Testis (tissue), 3 donors: Measurements from ENCODE around the gene VOPP1. TPM values are rescaled to one million over a fixed set of nuclear protein-coding genes. Genes with fewer than 3 reads are reported as not detected.

ENCODE experiments used
- DNase-seq: peaks from one replicate; pipeline ENCODE4 v3.0.0-alpha.2; 2019
- H3K27ac ChIP-seq, 2 donors: fragments of 200-600 bp; sonication (generic); one replicate each; pipeline ENCODE4 v1.5.1; 2019
- H3K27me3 ChIP-seq: fragments of 200-600 bp; sonication (generic); one replicate; pipeline ENCODE4 v1.5.1; 2019
- H3K36me3 ChIP-seq: fragments of 200-600 bp; sonication (generic); one replicate; pipeline ENCODE4 v1.5.1; 2017; ENCODE audit warnings: low read depth; ENCODE audit errors: missing control alignments
- H3K4me1 ChIP-seq: fragments of 200-600 bp; sonication (generic); one replicate; pipeline ENCODE4 v1.5.1; 2019
- H3K4me3 ChIP-seq, 2 donors: fragments of 200-600 bp; sonication (generic); one replicate each; pipeline ENCODE4 v1.5.1; 2017 to 2019
- H3K9me3 ChIP-seq: fragments of 200-600 bp; sonication (generic); one replicate; pipeline ENCODE4 v1.5.1; 2017
- POLR2A ChIP-seq: fragments of 450-650 bp; IDR thresholded peaks from one replicate; pipeline ENCODE4 v1.6.1; 2017; ENCODE audit warnings: antibody characterized with exemption, mild to moderate bottlenecking, moderate library complexity
- WGBS, 2 donors: methylation state at CpG; one replicate each; pipeline ENCODE4 v1.1.5; 2018; 5-methylcytosine and 5-hydroxymethylcytosine counted together
- intact Hi-C: fragments of 100-400 bp; cut with DNase I; formaldehyde crosslinking; loops from one replicate; pipeline ENCODE4 v1.15.1; 2023; ENCODE audit warnings: low total_unique reads
- polyA plus RNA-seq: library from polyadenylated mRNA; stranded (reverse); fragments of 350-450 nt; fragmentation: Illumina TruSeq; extraction: RNeasy Lipid Tissue Mini Kit (QIAGEN cat#74804); gene quantifications from one replicate; pipeline ENCODE4 v1.2.3, GENCODE V29; 2014; ENCODE audit warnings: low read depth, low replicate concordance; ENCODE audit not compliant: insufficient read depth
- total RNA-seq, 2 donors: library from RNA; depleted of rRNA; stranded (reverse); fragments of >200 nt; gene quantifications; one replicate each; pipeline ENCODE4 v1.2.3, GENCODE V29; 2016
- TF ChIP-seq, protein P1 (sequence below), 3 experiments: fragments of 450-650 bp in 2 of 3; fragments of 200-600 bp in 1 of 3; sonication (generic) in 1 of 3; IDR thresholded peaks; one replicate each; pipeline ENCODE4 v1.5.1; 2016 to 2019; ENCODE audit warnings: antibody characterized with exemption in 3 of 3, mild to moderate bottlenecking in 2 of 3, moderate library complexity in 1 of 3

The VOPP1 gene
- total and polyA plus RNA-seq, 3 donors from 2014 or later = 25.0 to 29.3 (median 26.6) TPM

GRCh38 chr7:55561690-55562089 lies 10.6 kb downstream of the VOPP1 start:
- Histone ChIP-seq H3K27ac (no peak overlapping the region), H3K4me3 (no peak overlapping the region), H3K36me3 (no peaks in the 10 kb centered on the region), H3K4me1 (no peaks in the 10 kb centered on the region), H3K27me3 (no peaks in the 10 kb centered on the region), H3K9me3 (no peaks in the 10 kb centered on the region)
- no peak for DNase-seq
- intact Hi-C loops = no loop called here
- WGBS, 2 donors = 76 to 82% methylated on average over 4 of the region's 4 CpGs
- TF ChIP-seq POLR2A = no peak
- TF ChIP-seq, protein P1, sequence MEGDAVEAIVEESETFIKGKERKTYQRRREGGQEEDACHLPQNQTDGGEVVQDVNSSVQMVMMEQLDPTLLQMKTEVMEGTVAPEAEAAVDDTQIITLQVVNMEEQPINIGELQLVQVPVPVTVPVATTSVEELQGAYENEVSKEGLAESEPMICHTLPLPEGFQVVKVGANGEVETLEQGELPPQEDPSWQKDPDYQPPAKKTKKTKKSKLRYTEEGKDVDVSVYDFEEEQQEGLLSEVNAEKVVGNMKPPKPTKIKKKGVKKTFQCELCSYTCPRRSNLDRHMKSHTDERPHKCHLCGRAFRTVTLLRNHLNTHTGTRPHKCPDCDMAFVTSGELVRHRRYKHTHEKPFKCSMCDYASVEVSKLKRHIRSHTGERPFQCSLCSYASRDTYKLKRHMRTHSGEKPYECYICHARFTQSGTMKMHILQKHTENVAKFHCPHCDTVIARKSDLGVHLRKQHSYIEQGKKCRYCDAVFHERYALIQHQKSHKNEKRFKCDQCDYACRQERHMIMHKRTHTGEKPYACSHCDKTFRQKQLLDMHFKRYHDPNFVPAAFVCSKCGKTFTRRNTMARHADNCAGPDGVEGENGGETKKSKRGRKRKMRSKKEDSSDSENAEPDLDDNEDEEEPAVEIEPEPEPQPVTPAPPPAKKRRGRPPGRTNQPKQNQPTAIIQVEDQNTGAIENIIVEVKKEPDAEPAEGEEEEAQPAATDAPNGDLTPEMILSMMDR (IDR thresholded peaks at IDR 0.05) = no peak

GRCh38 chr7:55558962-55559920 lies 13.1 kb downstream of the VOPP1 start:
- Histone ChIP-seq H3K27ac (no peak overlapping the region), H3K27me3 (no peaks in the 10 kb centered on the region), H3K9me3 (no peaks in the 10 kb centered on the region), H3K36me3 (no peaks in the 10 kb centered on the region), H3K4me1 (no peaks in the 10 kb centered on the region), H3K4me3 (no peak overlapping the region)
- TF ChIP-seq, protein P1 (IDR thresholded peaks at IDR 0.05) = no peak
- no peak for TF ChIP-seq POLR2A
- 84 to 91% methylated on average over 12 of the region's 12 CpGs for WGBS, 2 donors
- no peak for DNase-seq
- intact Hi-C loops = no loop called here

DNA sequence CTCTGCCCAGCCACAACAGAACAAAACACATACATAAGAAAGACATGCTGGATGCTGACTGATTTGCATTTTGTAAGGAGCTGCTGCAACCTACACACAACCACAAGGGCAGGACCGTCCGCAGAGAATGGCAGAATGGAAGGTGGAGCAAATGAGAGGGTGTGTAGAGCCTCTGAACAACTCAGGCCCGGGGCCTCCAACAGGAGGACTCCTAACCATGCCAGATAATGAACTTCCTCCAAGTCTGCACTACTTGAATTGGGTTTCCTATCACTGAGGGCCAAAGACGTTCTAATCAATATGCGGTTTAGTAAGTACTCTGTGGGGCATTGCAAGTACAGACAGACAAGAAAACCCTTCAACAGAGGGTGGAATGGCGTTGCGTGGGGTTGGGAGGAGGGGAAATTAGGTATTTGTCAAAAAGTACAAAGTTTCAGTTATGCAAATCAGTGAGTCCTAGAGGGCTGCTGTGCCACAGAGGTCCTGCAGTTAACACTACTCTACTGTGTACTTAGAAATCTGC lies 14.6 kb downstream of the VOPP1 start:
- DNase-seq = no peak
- Histone ChIP-seq H3K27ac (no peak overlapping the region), H3K36me3 (no peaks in the 10 kb centered on the region), H3K9me3 (no peaks in the 10 kb centered on the region), H3K4me3 (no peak overlapping the region), H3K27me3 (no peaks in the 10 kb centered on the region), H3K4me1 (no peaks in the 10 kb centered on the region)
- intact Hi-C loops = no loop called here
- TF ChIP-seq, protein P1 (IDR thresholded peaks at IDR 0.05) = no peak
- no peak for TF ChIP-seq POLR2A
- WGBS, 2 donors = 89 to 90% methylated on average over 7 of the region's 7 CpGs

- H3K4me1 ChIP-seq = no peaks in the 10 kb centered on the region
- no peaks in the 10 kb centered on the region for H3K9me3 ChIP-seq
- H3K36me3 ChIP-seq = no peaks in the 10 kb centered on the region
- H3K27ac ChIP-seq = no peak overlapping the region
- no peak overlapping the region for H3K4me3 ChIP-seq
- no peak for TF ChIP-seq POLR2A
- TF ChIP-seq, protein P1 (IDR thresholded peaks at IDR 0.05) = no peak
- WGBS, 2 donors = 88 to 94% methylated on average over 3 of the region's 3 CpGs
- intact Hi-C loops = no loop called here
- no peak for DNase-seq
- no peaks in the 10 kb centered on the region for H3K27me3 ChIP-seq
Observed at GRCh38 chr7:55556492-55556891, 15.8 kb downstream of the VOPP1 start.
